ENCODE results near the gene TCERG1. TPM values are rescaled to one million over a fixed set of nuclear protein-coding genes. Genes with fewer than 3 reads are reported as not detected.

Gene TCERG1
- total RNA-seq, 1 donor from 2014 or later: 32.6 TPM

GRCh38 chr5:146402949-146403348, 44.2 kb upstream of the TCERG1 start:
- DNase-seq (ENCODE audit: low read depth) (no peak), FAIRE-seq (no peak)
- H3K36me3 ChIP-seq (ENCODE audit: control insufficient read depth, insufficient read depth, low read length): no peaks in the 10 kb centered on the region
- no peak overlapping the region for H3K4me3 ChIP-seq (ENCODE audit: low read depth, low read length)
- TF ChIP-seq CTCF (IDR thresholded peaks at IDR 0.05; ENCODE audit: insufficient read depth, low read length, severe bottlenecking): no peak
- H3K27me3 ChIP-seq (ENCODE audit: control insufficient read depth, insufficient read depth, low read length): peaks cover 1% of the 10 kb centered on the region

DNA sequence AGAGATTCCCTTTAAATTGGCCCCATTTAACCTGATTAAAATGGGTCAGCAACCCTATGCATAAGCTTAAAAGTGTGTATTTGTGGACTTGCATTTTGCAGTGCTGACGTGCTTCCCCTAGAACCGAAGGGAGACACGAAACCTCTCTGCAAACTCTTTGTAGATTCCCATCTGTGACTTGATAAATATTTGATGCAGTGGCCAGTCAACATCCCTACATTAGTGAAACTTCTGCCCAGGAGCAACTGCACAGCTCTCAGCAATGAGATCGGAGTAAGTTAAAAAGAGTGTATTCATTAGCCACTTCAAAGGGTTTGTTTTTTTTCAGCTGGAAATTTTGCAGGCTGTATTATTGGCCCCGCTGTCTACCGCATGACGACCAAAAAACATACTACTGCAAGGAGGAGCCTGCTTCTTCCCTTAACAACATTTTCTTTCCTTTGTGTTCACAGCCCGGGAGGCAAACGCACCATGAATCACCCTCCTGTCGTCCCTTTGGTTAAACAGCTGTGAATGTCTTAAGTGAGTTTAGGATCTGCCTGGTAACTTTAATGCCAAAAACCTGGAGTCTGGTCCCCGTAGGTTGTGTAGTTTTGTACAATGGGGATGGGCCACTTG, 38.0 kb upstream of the TCERG1 start:
- FAIRE-seq: no peak
- DNase-seq (ENCODE audit: low read depth): peak; percentile 75
- H3K4me3 ChIP-seq (ENCODE audit: low read depth, low read length): no peak overlapping the region

DNA sequence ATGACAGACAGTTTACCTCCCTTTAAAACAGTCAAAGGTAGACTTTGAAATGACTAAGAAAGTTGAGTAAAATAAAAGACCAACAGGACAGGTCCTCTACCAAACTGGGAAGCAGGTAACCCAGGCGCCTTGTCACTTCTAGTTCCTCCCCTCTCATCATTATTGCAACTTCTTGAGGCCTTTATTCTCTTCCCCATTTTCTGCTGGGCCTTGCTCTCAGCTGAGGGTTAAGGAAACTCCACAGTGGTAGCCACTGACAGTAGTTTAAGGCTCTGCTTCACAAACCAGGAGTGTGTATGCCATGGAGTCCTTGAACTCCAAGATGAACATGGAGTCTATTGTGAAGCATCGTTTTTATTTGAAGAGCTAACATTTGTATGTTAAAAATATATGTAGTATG, 36.9 kb upstream of the TCERG1 start:
- DNase-seq (ENCODE audit: low read depth) (no peak), FAIRE-seq (no peak)
- Histone ChIP-seq H3K36me3 (ENCODE audit: control insufficient read depth, insufficient read depth, low read length) (no peaks in the 10 kb centered on the region), H3K27me3 (ENCODE audit: control insufficient read depth, insufficient read depth, low read length) (no peaks in the 10 kb centered on the region), H3K4me3 (ENCODE audit: low read depth, low read length) (no peak overlapping the region)
- TF ChIP-seq CTCF (IDR thresholded peaks at IDR 0.05; ENCODE audit: insufficient read depth, low read length, severe bottlenecking): no peak

More for the DNA sequence above, 38.0 kb upstream of the TCERG1 start:
- Histone ChIP-seq H3K27me3 (ENCODE audit: control insufficient read depth, insufficient read depth, low read length) (no peaks in the 10 kb centered on the region), H3K36me3 (ENCODE audit: control insufficient read depth, insufficient read depth, low read length) (no peaks in the 10 kb centered on the region)
- no peak for TF ChIP-seq CTCF (IDR thresholded peaks at IDR 0.05; ENCODE audit: insufficient read depth, low read length, severe bottlenecking)

DNA sequence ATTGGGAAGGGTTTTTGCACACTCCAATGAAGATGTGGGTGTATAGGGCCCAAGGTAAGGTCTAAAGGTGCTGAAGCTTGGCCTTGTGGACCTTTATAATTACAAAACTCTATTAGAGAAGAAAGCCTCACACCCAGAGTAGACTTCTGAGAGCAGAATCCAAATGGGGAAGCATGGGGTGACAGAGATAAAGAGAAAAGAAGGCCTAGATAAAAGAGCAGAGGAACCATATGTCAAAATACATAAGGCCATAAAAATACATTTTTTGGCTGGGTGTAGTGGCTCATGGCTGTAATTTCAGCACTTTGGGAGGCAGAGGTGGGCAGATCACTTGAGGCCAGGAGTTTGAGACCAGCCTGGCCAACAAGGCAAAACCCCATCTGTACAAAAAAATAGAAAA, 27.4 kb upstream of the TCERG1 start:
- no peak for DNase-seq (ENCODE audit: low read depth)
- H3K4me3 ChIP-seq (ENCODE audit: low read depth, low read length): no peak overlapping the region
- no peaks in the 10 kb centered on the region for H3K27me3 ChIP-seq (ENCODE audit: control insufficient read depth, insufficient read depth, low read length)
- TF ChIP-seq CTCF (IDR thresholded peaks at IDR 0.05; ENCODE audit: insufficient read depth, low read length, severe bottlenecking): no peak
- FAIRE-seq: no peak
- no peaks in the 10 kb centered on the region for H3K36me3 ChIP-seq (ENCODE audit: control insufficient read depth, insufficient read depth, low read length)

GRCh38 chr5:146425023-146425422, 22.1 kb upstream of the TCERG1 start:
- H3K27me3 ChIP-seq (ENCODE audit: control insufficient read depth, insufficient read depth, low read length): no peaks in the 10 kb centered on the region
- DNase-seq (ENCODE audit: low read depth): no peak
- H3K36me3 ChIP-seq (ENCODE audit: control insufficient read depth, insufficient read depth, low read length): no peaks in the 10 kb centered on the region
- no peak for TF ChIP-seq CTCF (IDR thresholded peaks at IDR 0.05; ENCODE audit: insufficient read depth, low read length, severe bottlenecking)
- no peak overlapping the region for H3K4me3 ChIP-seq (ENCODE audit: low read depth, low read length)
- no peak for FAIRE-seq

DNA sequence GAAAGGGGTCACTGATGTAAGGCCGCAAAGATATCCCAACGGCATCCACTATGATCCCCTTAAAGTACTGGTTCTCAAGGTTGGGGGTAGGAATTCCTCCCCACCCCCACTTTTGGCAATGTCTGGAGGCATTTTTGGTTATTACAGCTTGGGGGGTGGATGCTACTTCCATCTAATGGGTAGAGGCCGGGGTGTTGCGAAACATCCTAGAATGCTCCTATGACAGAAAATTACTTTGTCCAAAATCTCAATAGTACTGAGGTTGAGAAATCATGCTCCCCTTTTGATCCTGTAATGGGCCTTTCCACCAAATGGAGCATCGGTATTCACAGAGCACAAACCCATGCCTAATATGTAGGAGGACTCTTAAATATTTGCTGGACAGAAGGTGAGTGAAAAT, 20.8 kb upstream of the TCERG1 start:
- Histone ChIP-seq H3K4me3 (ENCODE audit: low read depth, low read length) (no peak overlapping the region), H3K27me3 (ENCODE audit: control insufficient read depth, insufficient read depth, low read length) (no peaks in the 10 kb centered on the region), H3K36me3 (ENCODE audit: control insufficient read depth, insufficient read depth, low read length) (no peaks in the 10 kb centered on the region)
- FAIRE-seq (no peak), DNase-seq (ENCODE audit: low read depth) (no peak)
- TF ChIP-seq CTCF (IDR thresholded peaks at IDR 0.05; ENCODE audit: insufficient read depth, low read length, severe bottlenecking): no peak

Measured in bronchial epithelial cell (primary cell).